Stimulated activated CD4-positive, alpha-beta T cell treated with anti-CD3 and anti-CD28 coated beads, Interleukin-4, amount 100 ng/mL, for 24 hours (primary cell): Measurements from ENCODE around the gene SELENOV.

Experiments used
- DNase-seq: peaks from one replicate; pipeline ENCODE4 v3.0.0-alpha.2; 2020

The SELENOV gene

DNA sequence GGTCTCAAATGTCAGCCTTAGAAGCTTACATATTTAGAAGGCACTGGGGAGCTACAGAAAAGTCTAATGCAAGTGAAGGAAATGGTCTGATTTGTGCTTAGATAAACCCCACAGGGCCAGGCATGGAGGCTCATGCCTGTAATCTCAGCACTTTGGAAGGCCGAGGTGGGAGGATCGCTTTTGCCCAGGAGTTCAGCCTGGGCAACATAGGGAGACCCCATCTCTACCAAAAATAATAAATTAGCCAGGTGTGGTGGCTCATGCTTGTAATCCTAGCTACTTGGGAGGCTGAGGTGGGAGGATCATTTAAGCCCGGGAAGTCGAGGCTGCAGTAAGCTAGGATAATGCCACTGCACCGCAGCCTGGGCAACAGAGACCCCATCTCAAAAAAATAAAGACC is 18.9 kb upstream of the SELENOV start:
- DNase-seq = no peak

GRCh38 chr19:39497701-39497995 is 17.3 kb upstream of the SELENOV start:
- no peak for DNase-seq

GRCh38 chr19:39497996-39498797 is 16.7 kb upstream of the SELENOV start:
- DNase-seq = no peak

DNA sequence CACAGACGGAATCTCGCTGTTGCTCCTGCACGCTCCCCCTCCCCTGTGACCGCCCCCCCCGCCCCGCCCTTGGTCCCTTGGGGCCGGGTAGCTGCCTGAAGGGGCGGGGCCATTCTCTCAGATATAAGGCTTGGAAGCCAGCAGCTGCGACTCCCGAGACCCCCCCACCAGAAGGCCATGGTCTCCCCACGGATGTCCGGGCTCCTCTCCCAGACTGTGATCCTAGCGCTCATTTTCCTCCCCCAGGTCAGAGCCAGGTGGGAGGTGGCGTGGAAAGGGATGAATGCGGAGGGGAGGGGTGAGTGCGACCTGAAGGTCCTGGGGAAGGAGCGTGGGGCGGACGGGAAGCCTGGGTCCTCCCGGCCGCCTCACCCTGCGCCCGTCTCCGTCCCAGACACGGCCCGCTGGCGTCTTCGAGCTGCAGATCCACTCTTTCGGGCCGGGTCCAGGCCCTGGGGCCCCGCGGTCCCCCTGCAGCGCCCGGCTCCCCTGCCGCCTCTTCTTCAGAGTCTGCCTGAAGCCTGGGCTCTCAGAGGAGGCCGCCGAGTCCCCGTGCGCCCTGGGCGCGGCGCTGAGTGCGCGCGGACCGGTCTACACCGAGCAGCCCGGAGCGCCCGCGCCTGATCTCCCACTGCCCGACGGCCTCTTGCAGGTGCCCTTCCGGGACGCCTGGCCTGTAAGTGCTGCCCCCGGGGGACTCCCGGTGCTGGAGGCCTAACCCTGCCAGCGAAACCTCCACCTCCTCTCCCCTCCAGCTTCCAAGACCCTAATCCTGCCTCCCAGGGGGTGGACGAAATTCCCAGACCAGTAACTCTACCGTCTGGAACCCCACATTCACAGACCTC is 15.9 kb upstream of the SELENOV start, which contains the start of gene DLL3:
DLL3 (plus strand) TSS at position 150 of the 845 bp plus-strand sequence; CDS start at position 178, 28 bp downstream.
- DNase-seq = no peak

DNA sequence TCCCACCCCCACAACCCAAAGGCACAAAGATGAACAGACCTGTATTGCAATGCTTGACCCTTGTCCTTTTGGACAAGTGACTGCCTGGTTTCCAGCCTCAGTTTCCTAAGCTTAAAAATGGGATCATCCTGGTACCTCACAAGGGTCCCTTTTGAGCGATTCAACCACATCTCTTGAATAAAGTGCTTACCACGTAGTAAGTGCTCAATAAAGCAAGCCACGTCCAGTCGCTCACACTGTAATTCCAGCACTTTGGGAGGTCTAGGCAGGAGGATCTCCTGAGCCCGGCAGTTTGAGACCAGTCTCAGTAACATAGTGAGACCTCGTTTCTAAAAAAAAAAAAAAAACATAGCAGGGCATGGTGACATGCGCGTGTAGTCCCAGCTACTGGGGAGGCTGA is 15.0 kb upstream of the SELENOV start:
- no peak for DNase-seq

DNA sequence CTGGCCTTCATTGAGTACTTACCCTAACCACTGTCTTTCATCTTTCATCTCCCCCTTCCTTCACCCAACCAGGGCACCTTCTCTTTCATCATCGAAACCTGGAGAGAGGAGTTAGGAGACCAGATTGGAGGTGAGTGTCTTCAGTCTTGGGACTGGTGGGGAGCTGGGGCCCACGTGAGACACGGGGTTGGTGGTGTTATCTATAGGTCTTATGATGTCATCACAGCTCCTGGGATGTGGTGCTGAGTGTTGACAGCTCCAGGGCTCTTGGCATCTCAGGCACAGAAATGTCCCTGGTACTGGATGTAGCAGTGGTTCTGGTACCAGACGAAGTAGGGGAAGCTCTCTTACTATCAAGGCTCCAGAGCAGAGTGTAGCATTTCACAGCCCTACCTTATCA is 14.4 kb upstream of the SELENOV start:
- DNase-seq = no peak

GRCh38 chr19:39501340-39501739 is 13.6 kb upstream of the SELENOV start:
- DNase-seq = no peak

DNA sequence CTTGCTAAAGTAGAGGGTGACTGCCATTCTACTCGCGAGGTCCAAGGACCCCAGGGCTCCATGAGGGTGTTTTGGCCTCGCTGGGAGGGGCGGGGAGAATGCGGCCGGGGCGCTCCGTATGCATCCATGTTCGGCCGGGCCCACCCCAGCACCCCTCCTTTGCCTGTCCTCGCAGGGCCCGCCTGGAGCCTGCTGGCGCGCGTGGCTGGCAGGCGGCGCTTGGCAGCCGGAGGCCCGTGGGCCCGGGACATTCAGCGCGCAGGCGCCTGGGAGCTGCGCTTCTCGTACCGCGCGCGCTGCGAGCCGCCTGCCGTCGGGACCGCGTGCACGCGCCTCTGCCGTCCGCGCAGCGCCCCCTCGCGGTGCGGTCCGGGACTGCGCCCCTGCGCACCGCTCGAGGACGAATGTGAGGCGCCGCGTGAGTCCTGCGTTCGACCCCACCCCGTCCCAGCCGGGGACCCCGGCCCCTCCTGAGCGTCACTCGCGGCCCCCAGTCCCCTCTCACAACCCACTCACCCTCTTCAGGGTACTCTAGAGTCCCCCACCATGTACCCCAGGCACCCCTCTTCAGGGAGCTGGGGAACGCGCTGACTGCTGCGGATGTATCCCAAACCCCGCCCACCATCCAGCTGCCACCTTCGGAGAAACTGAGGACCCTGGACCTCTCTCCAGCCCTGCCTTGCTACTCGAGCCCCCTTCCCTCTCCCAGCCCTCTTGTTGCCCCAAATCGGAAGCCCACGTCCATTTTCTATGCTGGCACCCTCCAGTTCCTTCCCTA is 12.1 kb upstream of the SELENOV start:
- peak; percentile 73 for DNase-seq

DNA sequence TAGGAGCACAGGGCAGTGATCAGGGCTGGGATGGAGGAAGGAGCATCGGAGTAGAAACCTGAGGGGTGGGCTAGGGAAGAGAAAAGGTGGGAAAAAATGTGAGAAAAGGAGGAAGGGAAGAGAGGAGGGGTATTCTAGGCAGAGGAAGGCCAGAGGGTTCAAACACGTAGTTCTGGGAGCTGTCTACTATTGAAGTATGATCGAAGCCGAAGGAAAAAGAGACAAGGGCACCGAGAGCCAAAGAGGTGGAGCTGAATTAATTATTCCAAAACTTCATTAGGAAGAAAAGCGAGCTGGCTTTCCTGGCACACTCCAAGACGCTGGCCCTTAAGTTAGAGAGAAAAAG is 8.4 kb upstream of the SELENOV start:
- DNase-seq = no peak

- DNase-seq = peak; percentile 62
Measured at GRCh38 chr19:39506944-39507714, 7.8 kb upstream of the SELENOV start.

DNA sequence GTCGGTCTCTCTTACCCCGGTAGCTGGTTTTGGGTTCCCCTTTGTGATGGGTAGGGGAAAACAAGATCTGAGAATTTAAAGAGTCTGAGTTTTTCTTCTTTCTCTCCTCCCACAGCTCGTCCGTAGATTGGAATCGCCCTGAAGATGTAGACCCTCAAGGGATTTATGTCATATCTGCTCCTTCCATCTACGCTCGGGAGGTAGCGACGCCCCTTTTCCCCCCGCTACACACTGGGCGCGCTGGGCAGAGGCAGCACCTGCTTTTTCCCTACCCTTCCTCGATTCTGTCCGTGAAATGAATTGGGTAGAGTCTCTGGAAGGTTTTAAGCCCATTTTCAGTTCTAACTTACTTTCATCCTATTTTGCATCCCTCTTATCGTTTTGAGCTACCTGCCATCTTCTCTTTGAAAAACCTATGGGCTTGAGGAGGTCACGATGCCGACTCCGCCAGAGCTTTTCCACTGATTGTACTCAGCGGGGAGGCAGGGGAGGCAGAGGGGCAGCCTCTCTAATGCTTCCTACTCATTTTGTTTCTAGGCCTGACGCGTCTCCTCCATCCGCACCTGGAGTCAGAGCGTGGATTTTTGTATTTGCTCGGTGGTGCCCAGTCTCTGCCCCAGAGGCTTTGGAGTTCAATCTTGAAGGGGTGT is 7.1 kb upstream of the SELENOV start:
- DNase-seq = no peak

GRCh38 chr19:39508629-39509028 is 6.3 kb upstream of the SELENOV start:
- DNase-seq = no peak

DNA sequence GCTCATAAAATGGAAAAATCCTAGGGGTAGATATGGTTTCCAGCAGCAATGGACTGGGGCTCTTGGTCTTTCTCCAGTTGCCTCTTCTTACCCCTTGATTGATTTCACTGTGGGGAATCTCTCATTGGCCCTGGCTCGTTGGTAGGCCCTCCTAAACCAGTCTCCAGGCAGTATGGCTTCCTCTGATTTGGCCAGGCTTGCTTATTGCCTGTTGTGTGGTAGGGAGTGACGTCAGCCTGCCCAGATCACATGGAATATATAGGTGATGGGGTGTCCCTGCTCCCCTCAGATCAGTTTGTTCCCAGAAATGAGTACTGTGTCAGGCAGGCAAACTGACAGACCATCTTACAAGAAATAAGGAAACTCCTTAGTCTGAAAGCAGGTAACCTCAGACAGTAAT is 5.7 kb upstream of the SELENOV start:
- DNase-seq = no peak

GRCh38 chr19:39512988-39513387 is 2.0 kb upstream of the SELENOV start:
- DNase-seq = no peak

DNA sequence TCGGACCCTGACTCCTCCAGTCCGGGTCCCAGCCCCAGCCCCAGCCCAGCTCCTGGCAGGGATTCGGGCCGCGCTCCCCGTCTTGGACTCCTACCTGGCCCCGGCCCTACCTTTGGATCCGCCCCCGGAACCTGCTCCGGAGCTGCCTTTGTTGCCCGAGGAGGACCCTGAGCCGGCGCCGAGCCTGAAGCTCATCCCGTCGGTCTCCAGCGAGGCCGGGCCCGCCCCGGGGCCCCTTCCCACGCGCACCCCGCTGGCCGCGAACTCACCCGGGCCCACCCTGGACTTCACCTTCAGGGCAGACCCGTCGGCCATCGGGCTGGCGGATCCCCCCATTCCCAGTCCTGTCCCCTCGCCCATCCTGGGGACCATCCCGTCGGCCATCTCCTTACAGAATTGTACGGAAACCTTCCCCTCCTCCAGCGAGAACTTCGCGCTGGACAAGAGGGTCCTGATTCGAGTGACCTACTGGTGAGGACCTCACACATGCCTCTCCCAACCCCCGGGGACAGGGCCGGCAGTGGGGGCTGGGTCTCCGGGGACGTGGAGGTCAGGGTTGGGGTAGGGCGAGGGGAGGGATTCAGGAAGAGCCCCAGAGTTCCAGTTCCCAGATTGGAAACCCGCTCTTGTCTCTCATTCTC is 732 bp downstream of the SELENOV start:
- no peak for DNase-seq

- DNase-seq = no peak
Measured at GRCh38 chr19:39516270-39516669, 1.3 kb downstream of the SELENOV start.

GRCh38 chr19:39517432-39517831 is 2.5 kb downstream of the SELENOV start:
- DNase-seq = no peak

- no peak for DNase-seq
Measured at GRCh38 chr19:39518458-39518857, 3.5 kb downstream of the SELENOV start.

DNA sequence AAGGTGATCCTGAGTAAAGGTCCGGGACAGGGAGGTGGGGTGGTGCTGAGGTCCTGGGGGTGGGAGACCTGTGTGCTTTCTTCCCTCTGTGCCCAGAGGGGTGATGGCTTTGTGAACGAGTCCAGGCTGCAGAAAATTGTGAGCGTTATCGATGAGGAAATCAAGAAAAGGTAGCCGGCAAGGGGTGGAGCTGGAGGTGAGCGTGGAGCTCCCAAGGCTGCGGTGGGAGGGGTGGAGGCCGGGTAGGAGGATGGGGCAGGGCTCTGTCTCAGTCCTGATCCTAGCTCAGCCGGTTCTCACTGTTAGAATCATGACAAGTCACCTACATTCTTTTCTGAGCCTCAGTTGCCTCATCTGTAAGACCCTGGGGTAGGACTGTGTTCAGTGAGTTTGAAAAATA is 4.0 kb downstream of the SELENOV start:
- no peak for DNase-seq

GRCh38 chr19:39520541-39521484 is 5.9 kb downstream of the SELENOV start:
- DNase-seq = no peak

GRCh38 chr19:39524495-39524894 is 9.6 kb downstream of the SELENOV start:
- DNase-seq = no peak
